ENCODE results near the gene NARF. TPM values are rescaled to one million over a fixed set of nuclear protein-coding genes. Genes with fewer than 3 reads are reported as not detected.
"Not testable (repeated sequence)": the region's sequence is repeated elsewhere in the genome, so short reads cannot be mapped to it uniquely, and the experiment has no call there.

The NARF gene
- total RNA-seq, 1 donor from 2014 or later = 184 TPM

DNA sequence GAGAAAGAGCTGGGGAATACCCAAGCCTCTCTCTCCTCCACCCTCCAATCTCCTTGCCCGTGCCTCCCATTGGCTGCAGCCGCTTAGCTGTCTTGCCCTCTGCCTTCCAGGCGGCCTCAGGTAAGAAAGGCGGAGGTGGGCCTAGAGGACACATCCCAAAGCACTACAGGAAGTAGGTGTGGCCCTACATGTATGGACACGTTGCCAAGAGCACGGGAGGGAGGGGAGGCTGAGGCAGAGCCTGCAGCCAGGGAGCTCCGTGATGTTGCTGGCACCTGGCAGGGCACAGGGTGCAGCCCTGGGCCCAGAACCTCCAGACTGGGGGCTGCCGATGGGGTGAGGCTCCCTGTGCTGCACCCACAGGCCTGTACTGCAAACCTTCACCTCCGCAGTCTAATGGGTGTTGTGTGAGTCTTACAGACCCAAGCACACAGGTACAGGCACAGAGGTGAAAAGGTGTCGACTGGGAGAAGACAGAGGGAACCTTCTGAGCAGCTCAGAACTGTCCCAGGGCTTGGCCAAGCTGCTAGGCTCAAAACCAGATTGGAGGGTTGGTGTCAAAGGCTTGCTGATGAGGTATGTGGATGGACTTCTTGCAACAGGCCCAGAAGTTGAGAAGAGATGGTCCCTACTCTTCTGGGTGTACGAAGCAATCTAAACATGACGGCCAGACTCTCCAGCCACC, 37.4 kb downstream of the NARF start:
- intact Hi-C loops (cut with micrococcal nuclease) = no loop called here

DNA sequence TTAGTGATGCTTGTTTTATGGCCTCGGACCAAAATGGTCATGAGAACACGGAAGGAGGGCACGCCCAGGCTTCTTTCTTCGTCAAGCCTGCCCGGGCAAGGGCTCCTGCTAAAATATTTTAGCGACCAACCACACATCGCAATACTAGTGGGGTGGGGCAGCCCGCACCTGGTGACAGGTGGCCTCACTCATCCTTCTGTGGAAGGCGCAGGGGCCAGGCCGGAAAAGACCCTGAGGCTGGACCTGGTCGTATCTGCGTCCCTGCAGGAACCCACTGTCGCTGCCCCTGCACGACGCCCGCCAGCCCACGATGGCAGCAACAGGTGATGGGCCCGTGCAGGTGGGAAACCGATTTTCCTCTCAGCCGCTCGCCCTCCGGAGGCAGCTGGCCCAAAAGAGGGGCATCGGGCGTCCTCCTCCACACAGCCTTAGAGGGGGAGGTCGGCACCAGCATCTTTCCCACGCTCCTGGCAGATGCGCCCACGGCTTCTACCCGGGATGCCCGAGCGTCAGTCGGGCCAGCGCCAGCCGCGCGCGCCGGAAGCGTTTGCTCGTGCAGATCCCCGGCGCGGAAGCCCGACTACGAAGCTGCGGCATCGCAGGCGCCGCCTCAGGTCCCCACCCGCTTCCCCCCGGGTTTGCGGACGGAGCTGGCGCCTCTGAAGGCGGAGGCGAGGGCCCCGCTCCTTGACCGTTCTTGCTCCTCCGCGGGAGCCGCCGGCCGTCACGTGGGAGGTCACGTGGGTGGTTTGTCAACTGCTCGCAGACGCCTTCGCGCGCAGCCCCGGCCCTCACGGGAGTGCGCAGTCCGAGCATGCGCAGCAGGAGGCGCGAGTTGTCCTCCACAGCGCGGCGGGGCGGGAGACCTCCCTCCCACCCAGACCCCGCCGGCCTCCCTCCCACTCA, 38.2 kb downstream of the NARF start:
- intact Hi-C loops (cut with micrococcal nuclease) = loop anchor here (1.0 kb wide), 2 partner anchors 23 to 77 kb away; partner anchors contain the start of gene FOXK2

DNA sequence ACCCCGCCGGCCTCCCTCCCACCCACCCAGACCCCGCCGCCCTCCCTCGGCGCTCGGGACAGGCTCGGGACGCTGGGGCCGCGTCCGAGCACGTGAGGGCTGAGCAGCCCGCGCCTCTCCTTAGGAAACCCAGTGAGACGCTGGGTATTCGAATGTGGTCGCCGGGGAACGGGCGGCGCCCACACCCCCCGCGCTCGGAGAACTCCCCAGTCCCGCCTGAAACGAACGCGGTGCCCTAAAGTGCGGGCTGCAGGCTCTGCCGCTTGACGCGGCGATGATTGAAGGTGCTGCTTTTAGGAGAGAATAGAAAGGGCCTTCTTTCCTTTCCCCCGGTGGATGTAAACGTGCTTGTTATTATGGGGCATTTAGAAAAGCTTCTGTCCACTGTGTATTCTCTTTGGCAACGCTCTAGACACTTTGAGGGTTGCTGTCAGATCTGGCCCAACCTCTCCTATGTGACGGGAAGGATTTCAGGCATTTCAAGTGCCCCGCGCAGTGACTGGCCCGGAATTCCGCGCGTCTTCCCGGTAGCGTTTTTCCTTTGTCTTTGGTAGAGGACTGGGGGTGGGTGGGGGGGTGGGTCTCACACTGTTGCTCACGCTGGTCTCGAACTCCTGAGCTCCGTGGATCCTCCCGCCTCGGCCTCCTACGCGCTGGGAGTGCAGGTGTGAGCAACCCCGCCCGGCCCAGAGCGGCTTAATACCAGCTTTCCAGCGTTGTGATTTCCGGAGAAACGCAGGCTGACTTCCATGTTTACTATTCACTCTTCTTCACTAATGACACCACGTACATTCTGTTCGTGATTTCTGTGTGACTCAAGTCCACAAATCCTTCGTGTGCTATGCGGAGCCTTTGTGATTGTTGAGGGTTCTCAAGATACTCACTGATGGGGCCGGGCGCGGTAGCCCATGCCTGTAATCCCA, 39.2 kb downstream of the NARF start:
- intact Hi-C loops (cut with micrococcal nuclease) = loop anchor here (1.0 kb wide), 2 partner anchors 22 to 78 kb away; partner anchors contain the start of gene FOXK2

DNA sequence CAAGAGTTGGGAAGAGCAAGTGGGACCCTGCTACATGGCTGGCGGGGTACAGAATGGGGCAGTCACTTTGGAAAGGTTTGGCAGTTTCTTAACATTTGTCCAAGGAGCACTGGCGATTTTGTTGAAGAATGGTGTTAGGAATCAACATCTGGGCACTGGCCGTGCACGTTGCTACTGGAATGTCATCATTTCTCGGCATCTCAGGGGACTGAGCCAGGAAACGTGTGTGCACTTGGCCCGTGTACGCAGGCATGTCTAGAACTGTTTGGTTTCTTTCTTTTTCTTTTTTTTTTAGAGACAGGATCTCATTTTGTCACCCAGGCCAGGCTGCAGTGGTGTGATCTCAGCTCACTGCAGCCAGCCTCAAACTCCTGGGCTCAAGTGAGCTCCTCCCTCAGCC, 43.7 kb downstream of the NARF start:
- intact Hi-C loops (cut with micrococcal nuclease) = no loop called here

DNA sequence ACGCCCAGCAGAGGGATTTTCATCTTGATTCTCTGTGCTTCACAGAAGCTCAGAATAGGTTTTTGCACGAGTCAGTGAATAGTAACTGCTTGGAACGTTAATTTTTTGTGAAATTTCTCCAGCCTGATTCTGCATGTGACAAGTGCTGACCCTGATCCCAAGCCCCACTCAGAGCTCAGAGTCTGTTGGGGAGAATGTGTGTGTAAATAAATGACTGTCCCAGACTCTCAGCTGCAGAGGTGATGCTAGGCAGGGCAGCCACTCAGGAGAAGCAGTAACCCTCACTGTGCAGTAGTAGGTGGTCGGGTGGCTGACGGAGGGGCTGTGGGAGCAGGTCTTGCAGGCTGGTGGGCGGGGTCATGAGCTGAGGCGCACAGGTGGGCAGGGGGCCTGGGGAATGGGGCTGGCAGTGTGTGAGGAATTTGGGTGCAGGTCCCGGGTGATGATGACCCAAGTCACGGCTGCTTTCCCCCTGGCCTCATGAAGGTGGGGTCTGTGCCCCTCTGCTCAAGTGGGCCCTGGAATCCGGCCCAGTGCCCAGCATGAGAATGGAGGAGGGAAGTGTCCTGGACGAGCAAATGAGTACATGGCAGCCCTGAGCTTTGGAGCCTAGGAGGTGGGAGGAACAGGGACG, 44.7 kb downstream of the NARF start:
- intact Hi-C loops (cut with micrococcal nuclease) = no loop called here

DNA sequence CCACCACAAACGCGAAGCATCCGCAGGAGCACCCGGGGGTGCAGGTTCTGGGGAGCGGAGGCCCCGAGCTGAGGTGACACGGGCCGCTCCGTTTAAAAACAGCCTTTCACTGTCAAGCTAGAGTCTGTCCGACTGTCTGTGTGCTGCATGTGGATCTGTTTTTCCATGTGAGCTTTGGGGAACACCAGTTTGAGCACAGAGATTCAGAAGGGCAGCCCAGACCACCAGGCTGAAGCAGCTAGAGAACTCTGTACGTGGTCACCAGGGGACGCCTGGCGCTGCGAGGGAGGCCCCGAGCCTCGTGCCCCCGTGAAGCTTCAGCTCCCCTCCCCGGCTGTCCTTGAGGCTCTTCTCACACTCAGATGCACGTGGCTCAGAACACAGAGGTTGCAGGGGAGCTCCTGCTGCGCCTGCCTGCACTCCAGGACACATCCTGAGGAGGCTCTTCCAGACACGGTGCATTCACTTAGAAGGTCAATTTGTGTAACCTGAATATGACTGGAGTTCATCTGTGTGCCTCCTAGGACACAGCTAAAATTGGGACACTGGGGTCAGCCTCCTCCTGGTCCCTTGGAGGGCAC, 45.3 kb downstream of the NARF start:
- intact Hi-C loops (cut with micrococcal nuclease) = no loop called here

DNA sequence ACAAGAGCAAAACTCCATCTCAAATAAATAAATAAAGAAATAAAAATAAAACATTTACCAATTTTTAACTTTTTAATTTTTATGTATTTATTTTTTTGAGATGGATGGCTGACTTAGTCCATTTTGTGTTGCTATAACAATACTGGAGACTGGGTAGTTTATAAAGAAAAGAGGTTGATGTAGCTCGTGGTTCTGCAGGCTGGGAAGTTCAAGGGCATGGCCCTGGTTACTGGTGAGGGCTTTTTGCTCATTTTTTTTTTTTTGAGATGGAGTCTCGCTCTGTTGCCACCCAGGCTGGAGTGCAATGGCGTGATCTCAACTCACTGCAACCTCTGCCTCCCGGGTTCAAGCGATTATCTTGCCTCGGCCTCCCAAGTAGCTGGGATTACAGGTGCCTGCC, 46.8 kb downstream of the NARF start:
- intact Hi-C loops (cut with micrococcal nuclease) = no loop called here

DNA sequence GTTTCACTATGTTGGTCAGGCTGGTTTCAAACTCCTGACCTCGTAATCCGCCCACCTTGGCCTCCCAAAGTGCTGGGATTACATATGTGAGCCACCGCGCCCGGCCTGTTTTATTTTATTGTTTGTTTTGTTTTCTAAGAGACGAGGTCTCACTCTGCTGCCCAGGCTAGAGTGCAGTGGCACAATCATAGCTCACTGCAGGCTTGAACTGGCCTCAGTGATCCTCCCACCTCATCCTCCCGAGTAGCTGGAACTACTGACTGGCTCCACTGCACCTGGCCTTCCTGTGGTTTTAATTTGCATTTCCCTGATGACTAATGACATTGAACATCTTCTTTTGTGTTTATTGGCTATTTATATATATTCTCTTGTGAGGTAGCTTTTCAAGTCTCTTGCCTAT, 47.9 kb downstream of the NARF start:
- intact Hi-C loops (cut with micrococcal nuclease) = not testable (repeated sequence)

DNA sequence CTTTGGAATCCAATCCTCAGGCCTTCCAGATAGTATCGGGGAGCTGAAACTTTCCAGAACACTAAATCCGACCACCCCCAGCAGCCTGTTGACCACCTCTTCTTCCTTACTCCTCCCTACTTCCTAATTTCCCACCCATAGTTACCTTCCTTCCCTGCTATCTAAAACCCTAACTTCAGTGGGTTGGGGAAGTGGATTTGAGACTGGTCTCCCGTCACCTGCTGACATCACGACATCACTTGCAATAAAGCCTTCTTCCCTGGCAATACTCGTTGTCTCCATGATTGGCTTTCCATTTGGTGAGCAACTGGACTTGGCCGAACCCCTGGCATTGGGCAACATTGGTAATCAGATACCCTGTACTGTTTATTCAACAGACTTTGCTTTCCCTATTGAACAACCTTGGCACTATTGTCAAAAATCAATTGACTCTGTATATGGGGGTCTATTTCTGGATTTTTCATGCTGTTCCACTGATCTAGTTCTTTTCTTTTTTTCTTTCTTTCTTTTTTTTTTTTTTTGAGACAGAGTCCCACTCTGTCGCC, 49.2 kb downstream of the NARF start:
- intact Hi-C loops (cut with micrococcal nuclease) = no loop called here

DNA sequence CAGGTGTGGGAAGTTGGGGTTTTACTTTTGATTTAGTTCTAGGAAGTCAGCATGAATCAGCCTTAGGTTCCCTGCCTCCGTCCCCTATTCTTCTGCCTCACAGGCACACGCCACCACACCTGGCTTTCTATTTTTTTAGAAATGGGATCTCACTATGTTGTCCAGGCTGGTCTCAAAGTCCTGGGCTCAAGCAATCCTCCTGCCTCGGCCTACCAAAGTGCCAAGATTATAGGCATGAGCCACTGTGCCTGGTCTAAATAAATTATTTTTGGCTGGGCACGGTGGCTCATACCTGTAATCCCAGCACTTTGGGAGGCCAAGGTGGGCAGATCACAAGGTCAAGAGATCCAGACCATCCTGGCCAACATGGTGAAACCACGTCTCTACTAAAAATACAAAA, 53.1 kb downstream of the NARF start:
- intact Hi-C loops (cut with micrococcal nuclease) = not testable (repeated sequence)

DNA sequence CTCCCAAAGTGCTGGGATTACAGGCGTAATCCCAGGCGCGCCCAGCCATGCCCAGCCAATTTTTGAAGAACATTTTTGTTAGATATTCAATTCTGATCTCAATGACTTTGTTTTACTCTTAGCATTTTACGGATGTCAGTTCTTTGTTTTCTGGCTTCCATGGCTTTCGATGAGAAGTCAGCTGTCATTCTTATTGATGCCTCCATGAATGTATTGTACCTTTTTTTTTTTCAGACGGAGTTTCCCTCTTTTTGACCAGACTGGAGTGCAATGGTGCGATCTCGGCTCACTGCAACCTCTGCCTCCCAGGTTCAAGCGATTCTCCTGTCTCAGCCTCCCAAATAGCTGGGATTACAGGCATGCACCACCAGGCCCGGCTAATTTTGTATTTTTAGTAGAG, 55.3 kb downstream of the NARF start:
- intact Hi-C loops (cut with micrococcal nuclease) = not testable (repeated sequence)

DNA sequence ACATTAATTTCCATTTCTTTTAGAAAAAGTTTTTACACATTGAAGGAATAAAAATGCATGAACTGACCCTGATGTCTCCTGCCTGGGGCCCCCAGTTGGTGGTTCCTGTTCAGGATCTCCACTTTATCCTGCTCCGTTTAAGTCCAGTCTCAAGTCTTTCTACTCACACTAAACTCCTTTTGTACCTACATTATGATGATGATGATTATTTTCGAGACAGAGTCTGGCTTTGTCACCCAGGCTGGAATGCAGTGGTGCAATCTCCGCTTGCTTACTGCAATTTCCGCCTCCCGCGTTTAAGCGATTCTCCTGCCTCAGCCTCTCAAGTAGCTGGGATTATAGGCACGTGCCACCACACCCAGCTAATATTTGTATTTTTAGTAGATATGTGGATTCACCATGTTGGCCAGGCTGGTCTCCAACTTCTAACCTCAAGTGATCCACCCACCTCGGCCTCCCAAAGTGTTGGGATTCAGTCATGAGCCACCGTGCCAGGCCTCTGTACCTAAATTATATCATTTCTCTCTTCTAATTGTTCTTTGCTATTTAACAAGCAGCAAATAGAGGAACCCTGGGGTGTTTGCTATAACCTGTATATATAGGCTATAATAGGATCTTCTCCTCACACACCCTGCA, 58.8 kb downstream of the NARF start:
- intact Hi-C loops (cut with micrococcal nuclease) = no loop called here

DNA sequence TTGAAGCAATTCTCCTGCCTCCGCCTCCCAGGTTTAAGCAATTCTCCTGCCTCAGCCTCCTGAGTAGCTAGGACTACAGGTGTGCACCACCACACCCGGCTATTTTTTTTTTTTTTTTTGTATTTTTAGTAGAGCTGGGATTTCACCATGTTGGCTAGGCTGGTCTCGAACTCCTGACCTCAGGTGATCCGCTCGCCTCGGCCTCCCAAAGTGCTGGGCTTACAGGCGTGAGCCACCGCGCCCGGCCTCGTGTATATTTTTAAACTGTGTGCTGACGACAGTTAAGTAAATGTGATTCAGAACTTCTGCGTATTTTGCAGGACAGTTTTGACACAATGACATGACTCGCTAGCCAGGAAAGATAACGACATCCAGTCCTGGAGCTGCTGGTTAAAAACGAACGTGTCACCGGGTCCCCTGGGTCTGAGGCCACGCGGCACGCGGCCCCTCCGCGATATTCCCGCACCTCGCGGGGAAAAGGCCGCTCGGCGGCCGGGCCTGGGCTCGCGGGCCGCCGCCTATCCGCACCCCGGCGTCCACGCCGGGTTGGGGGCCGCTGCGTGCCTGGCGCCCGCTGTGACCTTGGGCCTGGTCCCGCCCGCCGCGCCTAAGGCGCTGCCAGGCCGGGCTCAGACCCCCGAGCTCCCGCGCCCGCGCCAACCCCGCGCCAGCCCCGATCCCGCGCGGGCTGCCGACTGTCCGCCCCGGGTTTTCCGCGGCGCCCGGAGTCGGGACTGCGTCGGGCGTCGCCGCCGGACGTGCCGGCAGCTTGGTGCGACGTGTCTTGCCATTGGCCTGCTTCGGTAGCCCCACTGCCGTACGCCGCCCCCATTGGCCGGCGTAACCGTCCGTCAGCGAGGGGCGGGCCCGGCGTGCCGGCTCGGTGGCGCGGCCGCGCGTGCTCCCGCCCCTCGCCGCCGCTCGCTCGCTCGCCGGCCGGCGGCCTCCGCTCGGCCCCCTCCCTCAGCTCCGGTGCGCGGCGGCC, 60.6 kb downstream of the NARF start, which contains the start of gene FOXK2:
Gene FOXK2, plus strand, starts transcription at position 907 of the 985 bp plus-strand sequence. CDS start 157 bp downstream, outside the sequence.
- intact Hi-C loops (cut with micrococcal nuclease) = loop anchor here (1.0 to 2.0 kb wide), 3 partner anchors 22 to 68 kb away; partner anchors contain the start of genes CYBC1 and NARF

DNA sequence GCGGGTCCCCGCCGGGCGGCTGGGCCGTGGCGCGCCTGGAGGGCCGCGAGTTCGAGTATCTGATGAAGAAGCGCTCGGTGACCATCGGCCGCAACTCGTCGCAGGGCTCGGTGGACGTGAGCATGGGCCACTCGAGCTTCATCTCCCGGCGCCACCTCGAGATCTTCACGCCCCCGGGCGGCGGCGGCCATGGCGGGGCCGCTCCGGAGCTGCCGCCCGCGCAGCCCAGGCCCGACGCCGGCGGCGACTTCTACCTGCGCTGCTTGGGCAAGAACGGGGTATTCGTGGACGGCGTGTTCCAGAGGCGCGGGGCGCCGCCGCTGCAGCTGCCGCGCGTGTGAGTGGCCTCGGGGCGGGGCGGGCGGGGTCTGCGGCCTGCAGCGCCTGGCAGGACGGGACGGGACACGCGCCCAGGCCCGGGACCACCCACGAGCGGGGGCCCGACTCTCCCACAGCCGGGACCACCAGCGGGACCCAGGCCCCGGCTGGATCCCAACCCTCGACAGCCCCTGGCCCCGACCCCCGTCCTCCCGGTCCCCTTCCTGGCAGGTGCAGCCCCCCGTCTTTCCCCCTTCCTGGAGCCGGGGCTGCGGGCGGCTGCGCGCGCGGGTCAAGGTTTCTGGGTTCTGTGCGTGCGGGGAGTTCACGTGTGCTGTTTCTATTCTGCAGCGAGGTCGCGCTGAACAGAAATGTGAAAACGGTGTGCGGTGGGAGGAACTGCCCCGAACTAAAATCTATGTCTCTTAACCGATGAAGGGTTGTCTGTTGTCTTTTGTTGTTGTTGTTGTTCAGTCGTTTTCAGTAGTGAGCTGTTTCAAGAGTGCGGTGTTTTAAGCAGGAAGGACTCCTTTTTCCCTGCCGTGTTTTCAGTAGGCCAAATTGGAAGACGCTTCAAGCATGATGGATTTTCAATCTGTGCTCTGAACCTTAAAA, 61.7 kb downstream of the NARF start:
- intact Hi-C loops (cut with micrococcal nuclease) = loop anchor here (1.0 to 2.0 kb wide), 3 partner anchors 23 to 69 kb away; partner anchors contain the start of genes CYBC1 and NARF

DNA sequence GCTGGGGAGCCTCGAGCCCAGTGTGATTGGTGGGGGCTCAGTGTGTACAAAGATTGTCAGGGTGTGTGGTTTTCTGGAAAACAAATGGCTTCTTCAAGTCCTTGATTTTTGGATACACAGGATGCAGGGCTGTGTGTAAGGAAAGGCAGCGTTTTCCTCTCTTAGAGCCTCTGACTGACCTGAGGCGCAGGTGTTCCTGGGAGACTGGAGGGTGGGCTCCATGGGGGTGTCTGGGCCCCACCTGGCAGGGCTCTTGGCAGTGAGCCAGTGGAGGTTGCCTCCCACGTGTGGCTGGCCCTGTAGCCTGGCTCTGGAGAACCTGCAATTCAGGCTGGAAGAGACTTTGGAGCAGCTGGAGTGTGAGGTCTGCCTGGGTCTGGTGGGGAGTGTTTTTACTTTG, 66.0 kb downstream of the NARF start:
- intact Hi-C loops (cut with micrococcal nuclease) = no loop called here

DNA sequence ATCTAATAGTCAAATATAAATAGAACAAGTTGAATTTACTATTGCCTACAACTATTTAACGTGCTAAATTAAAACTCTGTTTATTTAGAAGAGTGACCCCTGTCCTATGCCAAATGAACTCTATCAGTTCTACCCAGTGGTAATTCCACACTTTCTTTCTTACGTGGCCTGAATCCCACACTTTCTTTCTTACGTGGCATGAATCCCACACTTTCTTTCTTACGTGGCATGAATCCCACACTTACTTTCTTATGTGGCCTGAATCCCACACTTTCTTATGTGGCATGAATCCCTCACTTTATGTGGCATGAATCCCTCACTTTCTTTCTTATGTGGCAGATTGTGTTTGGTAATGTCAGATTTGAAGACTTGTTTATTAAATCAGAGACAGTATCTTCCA, 67.2 kb downstream of the NARF start:
- intact Hi-C loops (cut with micrococcal nuclease) = no loop called here

DNA sequence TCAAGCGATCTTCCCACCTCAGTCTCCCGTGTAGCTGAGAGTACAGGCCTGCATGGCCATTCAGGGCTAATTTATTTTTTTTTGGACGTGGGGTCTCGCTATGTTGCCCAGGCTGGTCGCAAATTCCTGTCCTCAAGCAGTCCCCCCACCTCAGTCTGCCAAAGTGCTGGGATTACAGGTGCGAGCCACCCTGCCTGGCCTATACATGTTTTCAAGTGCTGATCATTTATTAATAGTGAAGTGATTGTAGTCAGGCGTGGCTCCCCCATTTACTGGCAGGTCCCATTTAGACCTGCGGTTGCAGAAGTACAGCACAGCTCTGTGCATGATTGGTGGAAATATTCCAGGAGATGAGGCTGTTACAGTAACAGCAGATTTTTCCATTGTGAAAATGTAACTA, 69.4 kb downstream of the NARF start:
- intact Hi-C loops (cut with micrococcal nuclease) = no loop called here

Data from T-helper 1 cell treated with Interleukin-12 subunit alpha and Interleukin-12 subunit beta and Interleukin-4 antibody, amounts not matched to agents 30 ng/mL and 1 ng/mL, for 36 hours (primary cell).